HEK293 (cell line): Measurements from ENCODE around the gene EIF3J.

Experiments used
- CTCF ChIA-PET: fragments of 350-600 bp; formaldehyde crosslinking; extraction: SDS; loops from one replicate; lab custom pipeline; 2021; ENCODE audit warnings: antibody characterized with exemption; lab: Yijun Ruan, JAX
- POLR2A ChIA-PET: fragments of 300-600 bp; formaldehyde crosslinking; extraction: SDS; loops from one replicate; lab custom pipeline; 2020; ENCODE audit warnings: antibody characterized with exemption, inconsistent platforms; lab: Yijun Ruan, JAX
- H3K27ac ChIP-seq: fragments of 200-500 bp; sonication (Bioruptor generic); 2 replicates; pipeline ENCODE4 v1.5.1; 2014; ENCODE audit warnings: low read depth, low read length, control low read depth, inconsistent platforms; ENCODE audit errors: extremely low read depth
- H3K36me3 ChIP-seq, 2 experiments: fragments of 200-500 bp in 1 of 2; sonication (Bioruptor generic) in 1 of 2; 1 replicate in 1 of 2; 2 replicates in 1 of 2; pipeline ENCODE4 v1.5.1; 2014 to 2017; ENCODE audit warnings: inconsistent platforms in 2 of 2, low read length in 2 of 2; ENCODE audit not compliant: control insufficient read depth in 2 of 2, insufficient read depth in 1 of 2
- H3K4me1 ChIP-seq: fragments of 200-500 bp; sonication (Bioruptor generic); 2 replicates; pipeline ENCODE4 v1.5.1; 2014; ENCODE audit warnings: mild to moderate bottlenecking, low read length, inconsistent platforms; ENCODE audit not compliant: control insufficient read depth, insufficient read depth
- H3K4me3 ChIP-seq: 2 replicates; pipeline ENCODE4 v1.5.1; 2011; ENCODE audit warnings: low read depth, mild to moderate bottlenecking, control low read depth, low read length, moderate library complexity
- H3K9me3 ChIP-seq: fragments of 200-500 bp; sonication (Bioruptor generic); 2 replicates; pipeline ENCODE4 v1.5.1; 2014; ENCODE audit warnings: low read depth, low read length, inconsistent platforms; ENCODE audit not compliant: control insufficient read depth, insufficient read depth
- CTCF ChIP-seq: fragments of 450-650 bp; formaldehyde crosslinking; IDR thresholded peaks from 2 replicates; pipeline ENCODE4 v1.5.1; 2016; ENCODE audit warnings: missing biosample characterization, missing genetic modification characterization
- GLI4 ChIP-seq: fragments of 450-650 bp; formaldehyde crosslinking; IDR thresholded peaks from 2 replicates; pipeline ENCODE4 v1.5.1; 2016; ENCODE audit warnings: missing biosample characterization, missing genetic modification characterization
- IKZF3 ChIP-seq: fragments of 450-650 bp; IDR thresholded peaks from 2 replicates; pipeline ENCODE4 v1.5.0; 2018; ENCODE audit warnings: missing biosample characterization, mild to moderate bottlenecking, missing genetic modification characterization, moderate library complexity
- KLF17 ChIP-seq: fragments of 450-650 bp; formaldehyde crosslinking; IDR thresholded peaks from 2 replicates; pipeline ENCODE4 v1.5.1; 2016; ENCODE audit warnings: missing biosample characterization, missing genetic modification characterization
- KLF8 ChIP-seq: fragments of 450-650 bp; formaldehyde crosslinking; IDR thresholded peaks from 2 replicates; pipeline ENCODE4 v1.5.1; 2016; ENCODE audit warnings: missing biosample characterization, missing genetic modification characterization
- MZF1 ChIP-seq: fragments of 450-650 bp; formaldehyde crosslinking; IDR thresholded peaks from 2 replicates; pipeline ENCODE4 v1.5.1; 2017; ENCODE audit warnings: missing biosample characterization, missing genetic modification characterization, borderline replicate concordance
- OVOL3 ChIP-seq: fragments of 450-650 bp; formaldehyde crosslinking; IDR thresholded peaks from 2 replicates; pipeline ENCODE4 v1.5.1; 2016; ENCODE audit warnings: missing biosample characterization, missing genetic modification characterization
- PATZ1 ChIP-seq: fragments of 450-650 bp; formaldehyde crosslinking; IDR thresholded peaks from 2 replicates; pipeline ENCODE4 v1.5.1; 2016; ENCODE audit warnings: missing biosample characterization, missing genetic modification characterization
- RBAK ChIP-seq: fragments of 450-650 bp; formaldehyde crosslinking; IDR thresholded peaks from 2 replicates; pipeline ENCODE4 v1.5.1; 2016; ENCODE audit warnings: missing biosample characterization, missing genetic modification characterization
- SP2 ChIP-seq: fragments of 450-650 bp; formaldehyde crosslinking; IDR thresholded peaks from 2 replicates; pipeline ENCODE4 v1.5.1; 2016; ENCODE audit warnings: missing biosample characterization, missing genetic modification characterization
- SP3 ChIP-seq: fragments of 450-650 bp; formaldehyde crosslinking; IDR thresholded peaks from 2 replicates; pipeline ENCODE4 v1.5.1; 2016; ENCODE audit warnings: missing biosample characterization, missing genetic modification characterization
- WT1 ChIP-seq: fragments of 450-650 bp; formaldehyde crosslinking; IDR thresholded peaks from 2 replicates; pipeline ENCODE4 v1.5.1; 2016; ENCODE audit warnings: missing biosample characterization, missing genetic modification characterization
- ZBTB1 ChIP-seq: fragments of 450-650 bp; formaldehyde crosslinking; IDR thresholded peaks from 2 replicates; pipeline ENCODE4 v1.5.1; 2016; ENCODE audit warnings: missing biosample characterization, missing genetic modification characterization
- ZBTB10 ChIP-seq: fragments of 450-650 bp; formaldehyde crosslinking; IDR thresholded peaks from 2 replicates; pipeline ENCODE4 v1.5.1; 2016; ENCODE audit warnings: missing biosample characterization, missing genetic modification characterization
- ZEB2 ChIP-seq: fragments of 450-650 bp; formaldehyde crosslinking; IDR thresholded peaks from 2 replicates; pipeline ENCODE4 v1.5.1; 2016; ENCODE audit warnings: missing biosample characterization, missing genetic modification characterization
- ZFP41 ChIP-seq: fragments of 450-650 bp; formaldehyde crosslinking; IDR thresholded peaks from 2 replicates; pipeline ENCODE4 v1.5.1; 2016; ENCODE audit warnings: missing biosample characterization, missing genetic modification characterization, borderline replicate concordance
- ZNF221 ChIP-seq: fragments of 450-650 bp; formaldehyde crosslinking; IDR thresholded peaks from 2 replicates; pipeline ENCODE4 v1.5.1; 2017; ENCODE audit warnings: missing biosample characterization, missing genetic modification characterization, borderline replicate concordance
- ZNF24 ChIP-seq: fragments of 450-650 bp; formaldehyde crosslinking; IDR thresholded peaks from 2 replicates; pipeline ENCODE4 v1.5.1; 2016; ENCODE audit warnings: missing biosample characterization, missing genetic modification characterization
- ZNF248 ChIP-seq: fragments of 450-650 bp; formaldehyde crosslinking; IDR thresholded peaks from 2 replicates; pipeline ENCODE4 v1.5.1; 2017; ENCODE audit warnings: missing biosample characterization, missing genetic modification characterization
- ZNF624 ChIP-seq: fragments of 450-650 bp; formaldehyde crosslinking; IDR thresholded peaks from 2 replicates; pipeline ENCODE4 v1.5.1; 2017; ENCODE audit warnings: missing biosample characterization, missing genetic modification characterization
- ZNF654 ChIP-seq: fragments of 450-650 bp; formaldehyde crosslinking; IDR thresholded peaks from 2 replicates; pipeline ENCODE4 v1.5.1; 2016; ENCODE audit warnings: low read depth, missing biosample characterization, missing genetic modification characterization
- ZNF660 ChIP-seq: fragments of 450-650 bp; IDR thresholded peaks from 2 replicates; pipeline ENCODE4 v1.5.1; 2018; ENCODE audit warnings: missing biosample characterization, mild to moderate bottlenecking, missing genetic modification characterization
- ZNF791 ChIP-seq: fragments of 450-650 bp; formaldehyde crosslinking; IDR thresholded peaks from 2 replicates; pipeline ENCODE4 v1.5.1; 2016; ENCODE audit warnings: missing biosample characterization, missing genetic modification characterization
- ZSCAN16 ChIP-seq: fragments of 450-650 bp; formaldehyde crosslinking; IDR thresholded peaks from 2 replicates; pipeline ENCODE4 v1.5.1; 2016; ENCODE audit warnings: missing biosample characterization, missing genetic modification characterization
- ZSCAN4 ChIP-seq: fragments of 450-650 bp; formaldehyde crosslinking; IDR thresholded peaks from 2 replicates; pipeline ENCODE4 v1.5.1; 2017; ENCODE audit warnings: missing biosample characterization, missing genetic modification characterization

Gene EIF3J

GRCh38 chr15:44501768-44502366 lies 35.1 kb upstream of the EIF3J start:
- Histone ChIP-seq H3K4me1 (no peaks in the 10 kb centered on the region), H3K4me3 (no peak overlapping the region), H3K36me3 (peaks cover 22 to 30% of the 10 kb centered on the region in 2 experiments; a peak in 2 of 3 replicates), H3K9me3 (no peaks in the 10 kb centered on the region)
- no peak for TF ChIP-seq KLF8 (tag by site-specific recombination)
- peak; percentile 53 for TF ChIP-seq ZNF654 (tag by site-specific recombination)
- TF ChIP-seq, all 188 proteins: peak for 1
- no peak overlapping the region for H3K27ac ChIP-seq
- ChIA-PET CTCF (interaction anchor here (0.6 to 1.6 kb wide), 19 partner anchors 9 to 729 kb away, joined by 3 to 10 read pairs (median 3); no protein-coding TSS in a partner anchor), POLR2A (interaction anchor here (1.3 kb wide), 1 partner anchor 75 kb away, joined by 5 read pairs; the partner anchor contains the start of gene CTDSPL2)

- Histone ChIP-seq H3K4me3 (no peak overlapping the region), H3K27ac (no peak overlapping the region), H3K4me1 (no peaks in the 10 kb centered on the region), H3K9me3 (no peaks in the 10 kb centered on the region), H3K36me3 (peaks cover 10 to 25% of the 10 kb centered on the region in 2 experiments)
- CTCF ChIA-PET, result interaction anchor here (0.7 kb wide), 1 partner anchor 16 kb away, joined by 4 read pairs; no protein-coding TSS in a partner anchor
- TF ChIP-seq CTCF, result no peak
- TF ChIP-seq KLF17, result no peak
- TF ChIP-seq ZNF791, result no peak
- TF ChIP-seq ZNF660 (tag by site-specific recombination), result no peak
- TF ChIP-seq WT1 (tag by site-specific recombination), result no peak
- no peak for TF ChIP-seq ZBTB10 (tag by site-specific recombination)
- no peak for TF ChIP-seq ZNF221
- no peak for TF ChIP-seq MZF1 (tag by site-specific recombination)
- no peak for TF ChIP-seq OVOL3 (tag by site-specific recombination)
- POLR2A ChIA-PET, result no interaction called here
Measured at GRCh38 chr15:44516436-44516835, 20.5 kb upstream of the EIF3J start.

GRCh38 chr15:44519537-44519936 lies 17.4 kb upstream of the EIF3J start:
- H3K4me1 ChIP-seq, result no peaks in the 10 kb centered on the region
- CTCF ChIA-PET, result no interaction called here
- H3K36me3 ChIP-seq, result peaks cover 10 to 44% of the 10 kb centered on the region in 2 experiments
- H3K27ac ChIP-seq, result no peak overlapping the region
- POLR2A ChIA-PET, result no interaction called here
- no peak overlapping the region for H3K4me3 ChIP-seq
- no peaks in the 10 kb centered on the region for H3K9me3 ChIP-seq
- no peak for TF ChIP-seq IKZF3 (tag by site-specific recombination)
- no peak for TF ChIP-seq ZEB2 (tag by site-specific recombination)
- TF ChIP-seq RBAK (tag by site-specific recombination), result no peak
- TF ChIP-seq PATZ1 (tag by site-specific recombination), result no peak
- TF ChIP-seq ZNF24 (tag by site-specific recombination), result no peak
- no peak for TF ChIP-seq GLI4 (tag by site-specific recombination)
- no peak for TF ChIP-seq ZBTB1 (tag by site-specific recombination)
- TF ChIP-seq ZNF248 (tag by site-specific recombination), result no peak
- TF ChIP-seq ZSCAN4 (tag by site-specific recombination), result no peak
- no peak for TF ChIP-seq ZFP41
- no peak for TF ChIP-seq ZNF624 (tag by site-specific recombination)
- TF ChIP-seq ZSCAN16, result no peak
- no peak for TF ChIP-seq SP3 (tag by site-specific recombination)
- TF ChIP-seq SP2 (tag by site-specific recombination), result no peak
